ENCODE results near the gene ATG13. TPM values are rescaled to one million over a fixed set of nuclear protein-coding genes. Genes with fewer than 3 reads are reported as not detected.

Gene ATG13
- polyA plus RNA-seq, 1 experiment: 57.9 TPM

DNA sequence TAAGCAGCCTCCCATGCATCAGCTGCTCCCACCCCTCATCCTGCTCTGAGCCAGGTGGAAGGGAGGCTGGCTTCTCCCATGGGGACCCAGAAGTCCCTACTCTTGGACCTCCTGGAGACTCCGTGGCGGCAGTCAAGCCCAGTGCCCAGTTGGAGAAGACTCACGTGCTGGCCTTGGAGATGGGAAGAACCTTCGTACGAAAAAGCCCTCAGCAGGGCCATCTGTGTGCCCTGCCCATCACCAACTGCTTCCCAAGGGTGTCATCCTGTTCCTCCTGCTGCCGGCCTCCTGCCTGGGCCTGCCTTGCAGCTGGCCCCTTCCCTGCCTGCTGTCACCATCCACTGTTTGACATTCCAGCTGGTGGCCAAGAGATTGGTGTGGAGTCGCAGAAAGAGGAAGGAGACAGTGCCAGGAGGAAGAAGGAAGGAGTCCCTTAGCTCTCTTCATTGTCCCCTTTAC, 55.1 kb downstream of the ATG13 start:
- TF ChIP-seq, protein P1, sequence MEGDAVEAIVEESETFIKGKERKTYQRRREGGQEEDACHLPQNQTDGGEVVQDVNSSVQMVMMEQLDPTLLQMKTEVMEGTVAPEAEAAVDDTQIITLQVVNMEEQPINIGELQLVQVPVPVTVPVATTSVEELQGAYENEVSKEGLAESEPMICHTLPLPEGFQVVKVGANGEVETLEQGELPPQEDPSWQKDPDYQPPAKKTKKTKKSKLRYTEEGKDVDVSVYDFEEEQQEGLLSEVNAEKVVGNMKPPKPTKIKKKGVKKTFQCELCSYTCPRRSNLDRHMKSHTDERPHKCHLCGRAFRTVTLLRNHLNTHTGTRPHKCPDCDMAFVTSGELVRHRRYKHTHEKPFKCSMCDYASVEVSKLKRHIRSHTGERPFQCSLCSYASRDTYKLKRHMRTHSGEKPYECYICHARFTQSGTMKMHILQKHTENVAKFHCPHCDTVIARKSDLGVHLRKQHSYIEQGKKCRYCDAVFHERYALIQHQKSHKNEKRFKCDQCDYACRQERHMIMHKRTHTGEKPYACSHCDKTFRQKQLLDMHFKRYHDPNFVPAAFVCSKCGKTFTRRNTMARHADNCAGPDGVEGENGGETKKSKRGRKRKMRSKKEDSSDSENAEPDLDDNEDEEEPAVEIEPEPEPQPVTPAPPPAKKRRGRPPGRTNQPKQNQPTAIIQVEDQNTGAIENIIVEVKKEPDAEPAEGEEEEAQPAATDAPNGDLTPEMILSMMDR (IDR thresholded peaks at IDR 0.05; ENCODE audit: low read depth, low read length): no peak
- Histone ChIP-seq H3K9me3 (ENCODE audit: control insufficient read depth, insufficient read depth, low read length) (no peaks in the 10 kb centered on the region), H3K27me3 (ENCODE audit: control insufficient read depth, insufficient read depth, low read length) (no peaks in the 10 kb centered on the region), H3K27ac (ENCODE audit: low read depth, low read length) (no peak overlapping the region), H3K4me3 (ENCODE audit: low read depth, low read length) (no peak overlapping the region)
- POLR2A ChIA-PET: no interaction called here
- DNase-seq (ENCODE audit: low read depth, low spot score): no peak
- CTCF ChIA-PET: interaction anchor here (1.0 kb wide), 1 partner anchor 15 kb away, joined by 3 read pairs; no protein-coding TSS in a partner anchor

DNA sequence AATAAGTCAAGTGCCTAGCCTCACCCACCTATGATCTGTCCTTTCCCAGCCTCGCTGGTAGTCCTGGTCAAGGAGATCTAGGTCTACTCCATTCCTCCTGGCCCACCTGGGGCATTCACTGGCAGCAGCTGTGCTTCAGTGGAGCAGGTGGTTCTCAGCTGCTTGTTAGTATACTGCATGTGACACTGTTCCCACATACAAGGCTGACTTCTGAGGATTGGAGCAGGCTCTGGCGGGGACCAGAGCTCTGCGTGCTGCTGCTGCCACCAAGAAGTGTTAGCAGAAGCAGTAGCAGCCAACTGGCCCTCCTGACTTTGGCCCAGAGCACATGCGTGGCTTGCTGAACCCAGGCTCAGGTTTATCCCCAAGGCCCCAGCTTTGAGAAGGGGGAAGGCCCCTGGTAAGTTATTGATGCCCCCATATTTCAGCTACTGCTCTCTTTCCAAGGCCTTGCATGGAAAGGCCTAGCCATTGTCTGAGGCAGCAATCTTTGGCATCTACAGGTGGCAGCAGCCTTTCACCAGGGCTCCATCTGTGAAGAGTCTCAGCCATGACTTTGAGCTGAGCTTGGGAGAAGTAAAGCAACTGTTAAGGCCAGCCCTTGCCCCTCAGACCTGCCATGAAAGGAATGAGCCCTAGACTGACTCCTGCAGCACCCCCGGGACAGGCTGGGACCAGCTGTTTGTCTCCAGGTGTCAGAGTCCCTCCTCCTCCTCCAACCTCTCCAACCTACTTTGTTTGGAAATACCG, 56.5 kb downstream of the ATG13 start:
- CTCF ChIA-PET: no interaction called here
- Histone ChIP-seq H3K9me3 (ENCODE audit: control insufficient read depth, insufficient read depth, low read length) (no peaks in the 10 kb centered on the region), H3K4me3 (ENCODE audit: low read depth, low read length) (no peak overlapping the region), H3K27ac (ENCODE audit: low read depth, low read length) (no peak overlapping the region), H3K27me3 (ENCODE audit: control insufficient read depth, insufficient read depth, low read length) (no peaks in the 10 kb centered on the region)
- DNase-seq (ENCODE audit: low read depth, low spot score): no peak
- POLR2A ChIA-PET: interaction anchor here (0.7 kb wide), 1 partner anchor 66 kb away, joined by 9 read pairs; no protein-coding TSS in a partner anchor
- TF ChIP-seq, protein P1 (IDR thresholded peaks at IDR 0.05; ENCODE audit: low read depth, low read length): no peak

DNA sequence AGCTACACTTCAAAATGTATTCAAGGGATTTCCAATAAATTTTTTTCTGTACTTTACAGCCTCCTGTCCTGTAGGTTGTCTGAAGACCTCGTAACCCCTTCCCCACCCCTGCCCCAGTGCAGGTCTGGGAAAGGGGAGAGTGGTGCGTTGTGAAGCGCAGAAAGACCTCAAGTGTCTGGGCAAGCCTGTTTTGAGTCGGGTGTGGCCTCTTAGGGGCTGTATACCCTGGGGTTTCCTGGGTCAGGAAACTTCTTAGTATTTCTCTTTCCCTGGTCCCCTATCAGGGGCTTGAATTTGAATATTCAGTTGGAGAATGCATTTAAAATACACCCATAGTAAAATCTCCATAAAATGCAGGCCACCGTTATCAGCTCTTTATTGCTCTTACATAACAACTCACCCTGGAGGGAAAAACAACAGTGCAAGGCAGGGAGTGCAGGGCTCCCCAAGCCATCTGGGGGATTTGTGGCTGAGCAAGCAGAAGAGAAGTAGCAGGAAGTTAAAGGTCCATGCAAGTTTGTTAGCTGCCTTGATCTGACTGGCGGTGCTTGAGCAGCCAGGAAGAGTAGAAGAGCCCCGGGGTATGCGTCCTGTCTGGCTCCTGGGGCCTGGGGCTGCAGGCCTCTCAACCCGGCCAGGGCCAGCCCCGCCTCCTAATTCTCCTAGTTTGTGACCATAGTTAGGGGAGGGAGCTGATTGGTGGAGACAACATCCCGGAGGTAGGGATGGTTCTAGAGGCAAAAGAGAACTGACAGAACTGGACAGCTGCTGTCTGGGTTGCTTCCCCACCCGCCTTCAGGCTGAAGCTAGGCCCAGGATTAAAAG, 57.3 kb downstream of the ATG13 start:
- H3K9me3 ChIP-seq (ENCODE audit: control insufficient read depth, insufficient read depth, low read length): no peaks in the 10 kb centered on the region
- TF ChIP-seq, protein P1 (IDR thresholded peaks at IDR 0.05; ENCODE audit: low read depth, low read length): no peak
- no peak overlapping the region for H3K4me3 ChIP-seq (ENCODE audit: low read depth, low read length)
- no peak for DNase-seq (ENCODE audit: low read depth, low spot score)
- ChIA-PET POLR2A (interaction anchor here (0.7 to 2.0 kb wide), 2 partner anchors 9 to 67 kb away, joined by 7 to 9 read pairs; no protein-coding TSS in a partner anchor), CTCF (no interaction called here)
- H3K27ac ChIP-seq (ENCODE audit: low read depth, low read length): peak overlapping the region; percentile 68
- no peaks in the 10 kb centered on the region for H3K27me3 ChIP-seq (ENCODE audit: control insufficient read depth, insufficient read depth, low read length)

DNA sequence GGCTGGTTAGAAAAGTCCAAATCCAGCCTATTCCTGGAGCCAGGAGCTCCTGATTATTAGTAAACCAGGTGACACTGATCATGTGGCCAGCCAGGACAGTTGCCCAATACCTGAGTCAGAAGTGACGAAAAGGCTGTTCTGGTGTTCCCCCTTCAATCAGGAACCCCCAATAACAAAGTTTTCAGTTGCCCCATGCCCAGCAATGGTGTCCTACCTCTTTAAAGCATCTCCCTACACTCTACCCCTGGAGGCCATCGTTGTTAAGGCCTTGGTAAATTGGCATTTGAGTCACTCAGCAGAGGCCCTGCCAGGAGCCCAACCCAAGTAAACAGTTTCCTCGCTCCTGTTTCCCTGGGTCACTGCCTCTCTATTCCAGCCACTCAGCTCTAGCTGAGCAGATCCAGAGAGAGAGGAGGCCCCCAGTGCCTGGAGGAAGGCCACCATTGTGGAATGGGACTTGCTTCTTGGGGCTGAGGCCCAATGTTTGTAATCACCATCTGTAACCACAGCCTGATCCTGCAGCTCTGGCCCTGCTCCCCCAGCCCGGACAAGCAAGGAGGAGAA, 58.0 kb downstream of the ATG13 start:
- Histone ChIP-seq H3K4me3 (ENCODE audit: low read depth, low read length) (no peak overlapping the region), H3K9me3 (ENCODE audit: control insufficient read depth, insufficient read depth, low read length) (no peaks in the 10 kb centered on the region), H3K27ac (ENCODE audit: low read depth, low read length) (peak overlapping the region; percentile 68), H3K27me3 (ENCODE audit: control insufficient read depth, insufficient read depth, low read length) (no peaks in the 10 kb centered on the region)
- TF ChIP-seq, protein P1 (IDR thresholded peaks at IDR 0.05; ENCODE audit: low read depth, low read length): peak; percentile 15; the same call in 1 of the 2 replicates
- no peak for DNase-seq (ENCODE audit: low read depth, low spot score)
- ChIA-PET CTCF (interaction anchor here (0.7 kb wide), 1 partner anchor 16 kb away, joined by 3 read pairs; no protein-coding TSS in a partner anchor), POLR2A (interaction anchor here (0.8 to 2.0 kb wide), 2 partner anchors 9 to 81 kb away, joined by 3 to 7 read pairs; partner anchors contain the start of gene AMBRA1)
